Endodermal cell (in vitro differentiated cells): ENCODE measurements around the gene BRD3. TPM values are rescaled to one million over a fixed set of nuclear protein-coding genes. Genes with fewer than 3 reads are reported as not detected.
A peak's percentile ranks its signal among the peaks of the same experiment; 100 is the strongest.

Experiments used
- DNase-seq: peaks from one replicate; pipeline ENCODE4 v3.0.0-alpha.2; 2017
- H3K27ac ChIP-seq: 2 replicates; pipeline ENCODE4 v1.5.1; 2013; ENCODE audit warnings: mild to moderate bottlenecking, low read depth, low read length, moderate library complexity
- H3K27me3 ChIP-seq: 2 replicates; pipeline ENCODE4 v1.6.1; 2013; ENCODE audit warnings: mild to moderate bottlenecking, low read length, moderate library complexity; ENCODE audit not compliant: insufficient read depth, control insufficient read depth, poor library complexity, severe bottlenecking
- H3K36me3 ChIP-seq: 2 replicates; pipeline ENCODE4 v1.7.0; 2013; ENCODE audit warnings: mild to moderate bottlenecking, low read length, moderate library complexity; ENCODE audit not compliant: control insufficient read depth, insufficient read depth
- H3K4me1 ChIP-seq: one replicate; pipeline ENCODE4 v1.7.0; 2013; ENCODE audit warnings: low read length; ENCODE audit not compliant: control insufficient read depth, insufficient read depth
- H3K4me3 ChIP-seq: 2 replicates; pipeline ENCODE4 v1.5.1; 2013; ENCODE audit warnings: mild to moderate bottlenecking, low read length, moderate library complexity
- H3K9ac ChIP-seq: 2 replicates; pipeline ENCODE4 v1.6.1; 2013; ENCODE audit warnings: mild to moderate bottlenecking, low read length, moderate library complexity; ENCODE audit not compliant: poor library complexity, severe bottlenecking; ENCODE audit errors: extremely low read depth
- H3K9me3 ChIP-seq: 2 replicates; pipeline ENCODE4 v1.6.1; 2013; ENCODE audit warnings: mild to moderate bottlenecking, low read length, moderate library complexity; ENCODE audit not compliant: control insufficient read depth
- H3K27ac Mint-ChIP-seq: 2 replicates; pipeline ENCODE4 v1.8.0; 2020; ENCODE audit warnings: mixed read lengths
- H3K27me3 Mint-ChIP-seq: 2 replicates; pipeline ENCODE4 v1.8.0; 2021; ENCODE audit warnings: mild to moderate bottlenecking, mixed read lengths; ENCODE audit not compliant: insufficient read depth
- H3K36me3 Mint-ChIP-seq: 2 replicates; pipeline ENCODE4 v1.8.0; 2020; ENCODE audit warnings: low read depth, mixed read lengths
- H3K4me1 Mint-ChIP-seq: 2 replicates; pipeline ENCODE4 v1.8.0; 2020; ENCODE audit warnings: mixed read lengths
- H3K4me3 Mint-ChIP-seq: 2 replicates; pipeline ENCODE4 v1.8.0; 2020; ENCODE audit warnings: mild to moderate bottlenecking, moderate library complexity, mixed read lengths
- H3K9me3 Mint-ChIP-seq: 2 replicates; pipeline ENCODE4 v1.8.0; 2020; ENCODE audit warnings: mild to moderate bottlenecking, mixed read lengths
- CTCF ChIP-seq: fragments of 200-600 bp; sonication (generic); conservative IDR thresholded peaks from 2 replicates; pipeline ENCODE4 v1.5.0; 2021; ENCODE audit warnings: antibody characterized with exemption, mild to moderate bottlenecking
- WGBS, 2 experiments: methylation state at CpG; one replicate each; pipeline versions ENCODE4 v1.1.5 to v1.1.7; 2013; ENCODE audit warnings: missing lambda C conversion rate in 2 of 2, mixed read lengths in 1 of 2; ENCODE audit not compliant: insufficient coverage in 1 of 2, insufficient read length in 1 of 2; 5-methylcytosine and 5-hydroxymethylcytosine counted together
- total RNA-seq, 2 donors: library from RNA; stranded (reverse); fragmentation: NEBNext Ultra II Directional in 1 of 2; extraction: Animal tissue kit (Norgen Biotek cat#: 25700) in 1 of 2; gene quantifications; 2 replicates in 1 of 2; 3 replicates in 1 of 2; pipeline ENCODE4 v1.2.1, GENCODE V29; 2021

Gene BRD3
- total RNA-seq, 2 donors from 2014 or later = 92.3 to 103 TPM

GRCh38 chr9:133996531-133997520 lies 71.0 kb downstream of the BRD3 start:
- peaks cover 2% of the 10 kb centered on the region for H3K27me3 Mint-ChIP-seq
- no peak overlapping the region for H3K27ac Mint-ChIP-seq
- 77 to 79% methylated on average over 20 to 24 of the region's 24 CpGs for WGBS, 2 experiments
- no peak for DNase-seq
- no peak for TF ChIP-seq CTCF
- no peaks in the 10 kb centered on the region for H3K27me3 ChIP-seq
- no peaks in the 10 kb centered on the region for H3K36me3 Mint-ChIP-seq
- H3K4me1 Mint-ChIP-seq = no peaks in the 10 kb centered on the region
- H3K4me1 ChIP-seq = peaks cover 7% of the 10 kb centered on the region
- no peak overlapping the region for H3K4me3 ChIP-seq
- H3K27ac ChIP-seq = no peak overlapping the region
- H3K9me3 ChIP-seq = no peaks in the 10 kb centered on the region
- no peak overlapping the region for H3K4me3 Mint-ChIP-seq
- no peaks in the 10 kb centered on the region for H3K9me3 Mint-ChIP-seq
- H3K9ac ChIP-seq = no peak overlapping the region
- no peaks in the 10 kb centered on the region for H3K36me3 ChIP-seq

GRCh38 chr9:133995012-133995896 lies 72.6 kb downstream of the BRD3 start:
- TF ChIP-seq CTCF = no peak
- Mint-ChIP-seq H3K27me3 (peaks cover under 1% of the 10 kb centered on the region), H3K4me1 (peaks cover 5% of the 10 kb centered on the region), H3K27ac (no peak overlapping the region), H3K36me3 (no peaks in the 10 kb centered on the region), H3K9me3 (no peaks in the 10 kb centered on the region), H3K4me3 (no peak overlapping the region)
- H3K27ac ChIP-seq = no peak overlapping the region
- 87 to 91% methylated on average over 9 to 17 of the region's 17 CpGs for WGBS, 2 experiments
- H3K9me3 ChIP-seq = no peaks in the 10 kb centered on the region
- H3K4me3 ChIP-seq = no peak overlapping the region
- peaks cover 9% of the 10 kb centered on the region for H3K4me1 ChIP-seq
- H3K36me3 ChIP-seq = no peaks in the 10 kb centered on the region
- H3K27me3 ChIP-seq = no peaks in the 10 kb centered on the region
- no peak overlapping the region for H3K9ac ChIP-seq
- DNase-seq = no peak

GRCh38 chr9:133994353-133995011 lies 73.3 kb downstream of the BRD3 start:
- TF ChIP-seq CTCF = peak; percentile 98
- Mint-ChIP-seq H3K27me3 (no peaks in the 10 kb centered on the region), H3K4me3 (peak overlapping the region; percentile 26), H3K9me3 (no peaks in the 10 kb centered on the region), H3K36me3 (no peaks in the 10 kb centered on the region), H3K4me1 (peaks cover 5% of the 10 kb centered on the region), H3K27ac (no peak overlapping the region)
- no peaks in the 10 kb centered on the region for H3K9me3 ChIP-seq
- no peaks in the 10 kb centered on the region for H3K36me3 ChIP-seq
- H3K27ac ChIP-seq = no peak overlapping the region
- H3K27me3 ChIP-seq = no peaks in the 10 kb centered on the region
- peaks cover 10% of the 10 kb centered on the region for H3K4me1 ChIP-seq
- H3K4me3 ChIP-seq = no peak overlapping the region
- H3K9ac ChIP-seq = no peak overlapping the region
- peak; percentile 96 for DNase-seq
- 7 to 23% methylated on average over 5 to 11 of the region's 11 CpGs for WGBS, 2 experiments
